PC-9 (cell line): ENCODE results near the gene MAOB. TPM values are rescaled to one million over a fixed set of nuclear protein-coding genes. Genes with fewer than 3 reads are reported as not detected.

Experiments used
- BruUV-seq: library from RNA; stranded (reverse); fragments of 400-500 nt; replicated peaks from 2 replicates; lab custom pipeline; 2021; lab: Mats Ljungman, UMichigan
- CTCF ChIA-PET: fragments of 300-600 bp; sonication (Branson Sonifier 250); formaldehyde crosslinking; loops from one replicate; lab custom pipeline; 2022; ENCODE audit warnings: antibody characterized with exemption; lab: Charles Lee
- POLR2A ChIA-PET: fragments of 300-600 bp; sonication (Branson Sonifier 250); formaldehyde crosslinking; loops from one replicate; lab custom pipeline; 2022; ENCODE audit warnings: antibody characterized with exemption; ENCODE audit not compliant: unreplicated experiment; lab: Charles Lee
- DNase-seq, 2 experiments: peaks; one replicate each; pipeline versions ENCODE4 v3.0.0 to v3.0.0-alpha.2; 2015 to 2022; ENCODE audit warnings: mixed read lengths in 1 of 2
- H2AFZ ChIP-seq: fragments of 200-600 bp; sonication (generic); 2 replicates; pipeline ENCODE4 v1.8.1; 2017; ENCODE audit warnings: antibody characterized with exemption
- H3F3A ChIP-seq: fragments of 200-600 bp; sonication (generic); 2 replicates; pipeline ENCODE4 v1.8.1; 2017; ENCODE audit warnings: antibody characterized with exemption, mild to moderate bottlenecking, low read depth; ENCODE audit not compliant: insufficient read depth
- H3K27ac ChIP-seq: fragments of 200-600 bp; sonication (generic); 2 replicates; pipeline ENCODE4 v1.6.1; 2016; ENCODE audit warnings: mixed run types
- H3K27me3 ChIP-seq: fragments of 200-600 bp; sonication (generic); 2 replicates; pipeline ENCODE4 v1.6.1; 2016; ENCODE audit warnings: low read depth, mixed run types; ENCODE audit not compliant: insufficient read depth
- H3K36me3 ChIP-seq: fragments of 200-600 bp; sonication (generic); 2 replicates; pipeline ENCODE4 v1.6.1; 2016; ENCODE audit warnings: low read depth, mixed run types
- H3K4me1 ChIP-seq: fragments of 200-600 bp; sonication (generic); replicated peaks from 2 replicates; pipeline ENCODE4 v1.6.1; 2016; ENCODE audit warnings: mixed run types; ENCODE audit not compliant: insufficient read depth
- H3K4me2 ChIP-seq: fragments of 200-600 bp; sonication (generic); 2 replicates; pipeline ENCODE4 v1.6.1; 2017; ENCODE audit warnings: mixed run types
- H3K4me3 ChIP-seq: fragments of 200-600 bp; sonication (generic); 2 replicates; pipeline ENCODE4 v1.6.1; 2016; ENCODE audit warnings: mixed run types
- H3K79me2 ChIP-seq: fragments of 200-600 bp; sonication (generic); 2 replicates; pipeline ENCODE4 v1.6.1; 2017; ENCODE audit warnings: low read depth, mixed run types
- H3K9me2 ChIP-seq: fragments of 200-600 bp; sonication (generic); 2 replicates; pipeline ENCODE4 v1.8.1; 2017; ENCODE audit warnings: mild to moderate bottlenecking; ENCODE audit not compliant: insufficient read depth
- H3K9me3 ChIP-seq: fragments of 200-600 bp; sonication (generic); 2 replicates; pipeline ENCODE4 v1.8.1; 2016; ENCODE audit warnings: low read depth; ENCODE audit not compliant: insufficient read depth
- H4K20me1 ChIP-seq: fragments of 200-600 bp; sonication (generic); 2 replicates; pipeline ENCODE4 v1.8.1; 2017; ENCODE audit not compliant: insufficient read depth
- CTCF ChIP-seq: fragments of 200-600 bp; sonication (generic); conservative IDR thresholded peaks from 2 replicates; pipeline ENCODE4 v1.6.1; 2017; ENCODE audit warnings: mixed run types, antibody characterized with exemption, mild to moderate bottlenecking, moderate library complexity
- EZH2 ChIP-seq: fragments of 200-600 bp; sonication (generic); IDR thresholded peaks from 2 replicates; pipeline ENCODE4 v1.8.0; 2017; ENCODE audit warnings: antibody characterized with exemption, low read depth
- intact Hi-C: fragments of 100-400 bp; cut with micrococcal nuclease; formaldehyde crosslinking; loops from one replicate; pipeline ENCODE4 v1.10.0; 2022; ENCODE audit not compliant: unreplicated experiment
- total RNA-seq: library from RNA; stranded (reverse); gene quantifications from 2 replicates; pipeline ENCODE4 v1.2.3, GENCODE V29; 2021

The MAOB gene
- total RNA-seq, 1 experiment from 2014 or later, result 0.74 TPM

GRCh38 chrX:43785930-43786591 lies 96.2 kb downstream of the MAOB start:
- Histone ChIP-seq H4K20me1 (no peaks in the 10 kb centered on the region), H3K4me1 (no peaks in the 10 kb centered on the region), H3K27ac (no peak overlapping the region), H2AFZ (no peak overlapping the region), H3K36me3 (no peaks in the 10 kb centered on the region), H3K27me3 (no peaks in the 10 kb centered on the region), H3K4me2 (no peak overlapping the region), H3K9me3 (no peaks in the 10 kb centered on the region), H3F3A (no peaks in the 10 kb centered on the region), H3K79me2 (no peaks in the 10 kb centered on the region), H3K9me2 (no peaks in the 10 kb centered on the region), H3K4me3 (no peak overlapping the region)
- intact Hi-C loops, result no loop called here
- BruUV-seq, result no TSS peak
- DNase-seq, result no peak
- ChIA-PET CTCF (no interaction called here), POLR2A (no interaction called here)
- TF ChIP-seq EZH2 (no peak), CTCF (no peak)

- ChIA-PET POLR2A (no interaction called here), CTCF (no interaction called here)
- Histone ChIP-seq H3K9me3 (no peaks in the 10 kb centered on the region), H3K9me2 (no peaks in the 10 kb centered on the region), H3K4me3 (no peak overlapping the region), H3K4me1 (no peaks in the 10 kb centered on the region), H4K20me1 (no peaks in the 10 kb centered on the region), H3K36me3 (no peaks in the 10 kb centered on the region), H3K4me2 (no peak overlapping the region), H3K27me3 (no peaks in the 10 kb centered on the region), H3K79me2 (no peaks in the 10 kb centered on the region), H3K27ac (no peak overlapping the region), H2AFZ (no peak overlapping the region), H3F3A (no peaks in the 10 kb centered on the region)
- intact Hi-C loops, result no loop called here
- no peak for DNase-seq
- TF ChIP-seq CTCF (no peak), EZH2 (no peak)
- no TSS peak for BruUV-seq
Measured at GRCh38 chrX:43758044-43758443, 124.2 kb downstream of the MAOB start.

- H2AFZ ChIP-seq, result no peak overlapping the region
- no peaks in the 10 kb centered on the region for H4K20me1 ChIP-seq
- no peaks in the 10 kb centered on the region for H3F3A ChIP-seq
- no peak overlapping the region for H3K27ac ChIP-seq
- H3K27me3 ChIP-seq, result no peaks in the 10 kb centered on the region
- no peak overlapping the region for H3K4me2 ChIP-seq
- intact Hi-C loops, result no loop called here
- H3K9me3 ChIP-seq, result no peaks in the 10 kb centered on the region
- no peaks in the 10 kb centered on the region for H3K79me2 ChIP-seq
- no peaks in the 10 kb centered on the region for H3K4me1 ChIP-seq
- TF ChIP-seq EZH2 (no peak), CTCF (no peak)
- no TSS peak for BruUV-seq
- POLR2A ChIA-PET, result no interaction called here
- DNase-seq, result no peak
- no peaks in the 10 kb centered on the region for H3K36me3 ChIP-seq
- no peaks in the 10 kb centered on the region for H3K9me2 ChIP-seq
- no peak overlapping the region for H3K4me3 ChIP-seq
- CTCF ChIA-PET, result no interaction called here
Measured at GRCh38 chrX:43756076-43756475, 126.2 kb downstream of the MAOB start.
